Lower leg skin (tissue), 3 donors: Measurements from ENCODE around the gene RAB14.

ENCODE experiments used
- CTCF ChIP-seq, 3 donors: fragments of 450-650 bp; IDR thresholded peaks; one replicate each; pipeline ENCODE4 v1.5.1; 2016; ENCODE audit warnings: antibody characterized with exemption in 3 of 3, mild to moderate bottlenecking in 3 of 3, moderate library complexity in 2 of 3
- POLR2A ChIP-seq, 2 donors: fragments of 450-650 bp; IDR thresholded peaks; one replicate each; pipeline ENCODE4 v1.6.1; 2016 to 2017; ENCODE audit warnings: antibody characterized with exemption in 2 of 2, mild to moderate bottlenecking in 1 of 2, moderate library complexity in 1 of 2

GRCh38 chr9:121239071-121239470 is 37.4 kb upstream of the RAB14 start:
- TF ChIP-seq POLR2A (IDR thresholded peaks at IDR 0.05), result no peak
- TF ChIP-seq CTCF (IDR thresholded peaks at IDR 0.05), result no peak
